HG03342 (cell line): Measurements from ENCODE around the gene SPACA7.

Source experiments
- ATAC-seq: cut with Tn5 transposase; IDR thresholded peaks from one replicate; pipeline ENCODE4 v1.9.1; 2021; ENCODE audit warnings: mild to moderate bottlenecking, moderate library complexity; ENCODE audit not compliant: unreplicated experiment

The SPACA7 gene

DNA sequence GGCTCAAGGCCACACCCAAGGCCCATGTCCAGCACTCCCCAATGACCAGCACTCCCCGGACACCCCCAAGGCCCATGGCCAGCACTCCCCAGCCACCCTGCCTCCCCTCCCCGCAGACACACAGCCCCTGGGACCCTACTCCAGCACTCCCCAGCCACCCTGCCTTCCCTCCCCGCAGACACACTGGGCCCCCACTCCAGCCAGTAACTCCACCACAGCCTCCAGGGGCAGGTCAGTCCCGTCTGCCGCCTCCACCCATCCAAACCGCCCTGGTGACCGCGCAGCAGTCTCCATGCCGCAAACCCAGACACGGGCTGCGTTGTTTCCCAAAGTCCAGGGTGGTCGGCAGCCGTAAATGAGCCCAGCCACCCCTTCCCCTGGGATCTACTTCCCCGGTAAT lies 70.7 kb downstream of the SPACA7 start:
- ATAC-seq = no peak

DNA sequence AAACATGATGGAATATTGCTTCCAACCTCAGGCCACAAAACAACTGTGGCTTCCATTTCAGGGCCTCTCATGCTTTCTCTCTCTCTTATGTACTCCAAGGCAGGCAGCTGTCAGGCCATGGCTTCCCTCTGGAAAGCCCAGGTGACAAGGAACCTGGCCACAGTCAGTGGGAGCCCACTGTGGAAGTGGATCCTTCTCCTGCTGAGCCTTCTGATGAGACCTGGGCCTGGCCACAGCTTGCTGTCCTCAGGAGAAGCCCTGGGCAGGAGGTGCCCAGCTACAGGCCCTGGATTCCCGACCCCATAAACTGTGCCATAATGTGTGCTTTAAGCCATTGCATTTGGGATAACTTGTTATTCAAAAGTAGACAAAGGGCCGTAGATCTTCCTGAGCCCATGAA lies 71.2 kb downstream of the SPACA7 start:
- no peak for ATAC-seq

DNA sequence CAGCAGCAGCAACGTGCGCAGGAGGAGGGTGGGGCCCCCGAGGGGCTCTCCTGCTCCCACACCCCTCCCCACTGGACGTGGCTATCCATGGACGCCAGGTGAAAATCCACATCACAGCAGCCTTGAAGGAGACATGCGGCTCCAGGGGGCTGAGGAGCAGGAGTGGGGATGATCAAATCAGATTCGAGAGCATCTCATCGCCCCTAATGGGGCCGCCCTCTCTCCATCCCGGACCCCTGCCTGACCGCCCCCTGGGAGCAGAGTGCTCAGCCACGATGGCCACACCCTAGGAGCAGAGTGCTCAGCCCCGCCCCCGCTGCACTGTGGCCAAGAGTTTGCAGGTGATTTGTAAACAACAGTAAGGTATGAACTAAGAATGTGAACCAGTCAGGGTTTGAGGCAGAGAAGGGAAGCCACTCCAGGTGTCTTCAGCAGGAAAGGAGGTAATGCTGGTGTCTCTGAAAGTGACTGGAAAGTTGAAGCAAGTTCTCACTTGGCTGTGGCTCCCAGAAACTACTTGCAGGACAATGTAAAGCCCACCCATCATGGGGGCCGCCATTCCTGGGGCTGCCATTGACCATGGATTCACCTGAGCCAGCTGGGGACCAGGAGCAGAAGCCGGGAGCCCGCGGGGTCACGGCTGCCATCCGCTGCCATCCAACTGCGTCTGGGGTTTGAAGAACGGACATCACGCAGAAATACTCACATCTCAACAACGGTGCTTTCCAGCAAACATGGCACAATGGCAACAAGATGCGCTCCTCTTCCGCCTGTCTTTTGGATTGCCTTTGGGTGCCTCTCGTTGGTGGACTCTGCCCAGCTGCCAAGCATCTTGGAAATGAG lies 71.8 kb downstream of the SPACA7 start:
- no peak for ATAC-seq

DNA sequence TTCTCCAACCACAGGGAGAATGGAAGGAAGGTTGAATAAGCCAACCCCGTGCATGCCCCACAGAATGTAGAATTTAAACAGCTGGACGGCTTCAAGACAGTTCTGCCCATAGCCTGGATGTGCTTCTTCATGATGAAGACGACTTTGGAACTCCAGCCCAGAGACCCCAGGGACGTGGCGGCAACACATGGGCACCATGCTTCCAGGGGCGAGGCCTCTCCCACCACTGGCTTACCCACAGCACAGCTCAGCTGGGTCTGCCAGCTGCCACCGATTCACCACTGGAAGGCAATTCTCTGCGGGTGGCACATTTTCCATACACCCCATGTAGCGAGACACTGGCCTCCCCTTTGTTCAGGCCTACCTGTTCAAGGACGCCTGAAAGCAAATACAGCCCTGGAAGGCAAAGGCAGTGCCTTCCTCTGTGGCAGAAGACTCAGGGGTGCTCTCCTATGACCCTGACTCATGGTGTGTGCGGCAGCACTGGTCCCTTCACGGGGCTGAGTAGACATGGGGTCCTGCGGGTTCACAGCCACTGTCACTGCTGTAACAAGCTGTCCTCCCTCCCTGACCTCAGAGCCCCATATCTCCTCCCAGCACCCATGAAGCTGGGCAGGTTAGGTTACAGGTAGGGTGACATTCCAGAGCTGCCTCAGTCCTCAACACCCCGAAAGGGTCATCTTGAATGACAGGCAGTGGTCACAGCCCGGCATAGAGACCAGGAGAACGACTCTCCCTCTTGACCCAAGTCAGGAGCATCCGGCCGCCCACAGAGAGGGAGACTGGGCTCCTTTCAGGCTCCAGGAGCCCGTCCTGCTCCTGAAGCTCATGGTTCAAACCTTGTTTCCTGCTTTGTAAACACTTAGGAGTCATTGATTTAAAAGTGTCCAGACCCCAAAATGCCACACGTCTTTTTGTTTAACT lies 72.7 kb downstream of the SPACA7 start:
- ATAC-seq = no peak

DNA sequence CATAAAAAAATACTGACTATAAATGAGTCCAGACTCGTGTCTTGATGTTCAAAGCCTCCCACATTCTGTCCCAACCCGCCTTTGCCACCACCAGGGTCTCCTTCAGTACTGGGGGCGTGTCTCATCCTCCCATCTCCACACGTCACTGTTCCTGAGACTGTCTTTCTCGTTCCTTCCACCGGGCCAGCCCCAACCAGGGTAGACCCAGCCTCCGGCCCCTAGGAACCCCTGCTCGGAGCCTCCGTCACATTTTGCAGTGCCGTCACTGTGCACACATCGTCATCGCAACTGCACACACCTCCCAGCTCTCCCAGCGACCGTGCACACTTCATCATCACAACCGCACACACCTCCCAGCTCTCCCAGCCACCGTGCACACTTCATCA lies 73.4 kb downstream of the SPACA7 start:
- no peak for ATAC-seq

DNA sequence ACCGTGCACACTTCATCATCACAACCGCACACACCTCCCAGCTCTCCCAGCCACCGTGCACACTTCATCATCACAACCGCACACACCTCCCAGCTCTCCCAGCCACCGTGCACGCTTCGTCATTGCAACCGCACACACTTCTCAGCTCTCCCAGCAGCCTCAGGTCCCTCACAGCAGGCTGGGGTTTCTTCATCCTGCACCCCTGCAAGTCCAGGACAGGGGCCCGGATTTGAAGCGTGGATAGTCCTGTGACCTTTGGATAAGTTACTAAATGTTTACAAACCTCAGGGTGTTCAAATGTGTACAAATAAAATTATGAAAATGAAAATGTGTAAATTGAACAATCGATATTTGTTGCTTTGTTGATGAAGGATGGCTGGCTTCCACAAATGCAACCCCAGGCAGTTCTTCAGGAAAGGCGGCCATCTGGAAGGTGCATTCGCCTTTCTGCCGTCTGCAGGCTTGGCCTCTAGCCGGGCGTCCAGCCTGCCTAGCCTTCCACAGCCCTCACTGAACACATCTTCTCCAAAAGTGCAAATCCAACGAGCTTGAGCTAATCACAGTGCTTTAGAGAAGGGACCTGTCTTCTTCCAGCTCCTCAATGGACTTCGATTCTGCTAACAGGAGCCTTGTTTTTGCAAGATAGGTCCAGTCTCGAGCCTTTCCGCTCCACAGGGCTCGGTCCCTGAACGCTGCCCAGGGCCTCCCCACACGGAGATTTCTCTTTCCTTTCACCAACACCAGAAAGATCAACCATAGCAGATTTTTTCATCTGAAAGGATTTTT lies 74.2 kb downstream of the SPACA7 start:
- no peak for ATAC-seq

DNA sequence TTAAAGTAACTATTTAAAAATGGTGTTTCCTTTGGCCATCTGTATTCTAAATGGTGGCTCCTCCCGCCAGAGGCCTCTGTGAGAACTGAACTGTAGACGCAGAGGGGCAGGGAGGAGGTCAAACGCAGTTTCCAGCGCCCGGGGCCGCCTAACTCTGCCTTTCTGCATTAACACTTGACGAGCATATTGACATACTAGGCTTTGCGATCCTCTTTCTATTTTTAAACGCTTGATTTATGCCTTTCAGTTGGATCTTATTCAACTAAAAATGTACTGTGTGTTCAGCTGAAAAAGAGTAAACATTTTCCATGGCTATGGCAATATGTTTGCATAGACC lies 74.7 kb downstream of the SPACA7 start:
- ATAC-seq = no peak

DNA sequence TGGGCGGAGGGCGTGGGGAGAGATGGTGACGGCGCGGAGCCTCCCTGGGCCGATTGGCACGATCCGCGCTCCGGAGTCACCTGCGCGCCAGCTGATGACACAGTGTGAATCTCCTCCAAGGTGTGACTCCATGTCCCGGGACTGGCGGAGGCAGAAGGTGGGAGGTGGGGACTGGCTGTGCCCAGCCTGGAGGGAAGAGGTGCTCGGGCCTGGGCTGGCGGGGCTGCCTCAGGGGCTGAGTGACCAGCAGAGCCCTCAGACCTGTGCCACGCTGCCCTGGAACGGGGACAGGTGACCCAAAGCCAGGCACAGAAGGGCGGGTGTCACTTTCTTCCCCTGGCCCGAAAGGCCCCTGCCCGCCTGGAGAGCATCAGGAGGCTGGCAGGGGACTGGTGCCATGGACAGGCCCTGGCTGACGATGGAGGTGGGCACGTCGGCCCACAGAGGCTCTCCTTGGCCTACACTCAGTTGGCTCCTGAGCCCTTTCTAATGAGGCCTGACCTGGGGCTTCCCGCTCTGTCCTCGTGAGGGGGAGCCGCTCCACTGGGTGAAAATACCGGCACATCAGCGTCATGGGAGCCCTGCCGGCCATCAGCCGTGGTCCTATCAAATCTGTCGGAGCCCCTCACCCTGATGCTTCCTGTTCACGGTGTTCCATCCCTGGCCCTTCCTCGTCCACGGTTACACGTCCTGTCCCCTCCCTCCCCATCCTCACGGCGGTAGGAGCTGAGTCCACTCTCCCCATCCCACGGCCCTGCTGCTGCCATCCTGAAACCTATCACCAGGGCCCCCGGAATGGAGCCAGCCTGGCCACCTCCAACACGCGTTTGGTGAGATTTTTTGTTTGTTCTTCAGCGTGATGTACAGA lies 75.6 kb downstream of the SPACA7 start:
- ATAC-seq = no peak

DNA sequence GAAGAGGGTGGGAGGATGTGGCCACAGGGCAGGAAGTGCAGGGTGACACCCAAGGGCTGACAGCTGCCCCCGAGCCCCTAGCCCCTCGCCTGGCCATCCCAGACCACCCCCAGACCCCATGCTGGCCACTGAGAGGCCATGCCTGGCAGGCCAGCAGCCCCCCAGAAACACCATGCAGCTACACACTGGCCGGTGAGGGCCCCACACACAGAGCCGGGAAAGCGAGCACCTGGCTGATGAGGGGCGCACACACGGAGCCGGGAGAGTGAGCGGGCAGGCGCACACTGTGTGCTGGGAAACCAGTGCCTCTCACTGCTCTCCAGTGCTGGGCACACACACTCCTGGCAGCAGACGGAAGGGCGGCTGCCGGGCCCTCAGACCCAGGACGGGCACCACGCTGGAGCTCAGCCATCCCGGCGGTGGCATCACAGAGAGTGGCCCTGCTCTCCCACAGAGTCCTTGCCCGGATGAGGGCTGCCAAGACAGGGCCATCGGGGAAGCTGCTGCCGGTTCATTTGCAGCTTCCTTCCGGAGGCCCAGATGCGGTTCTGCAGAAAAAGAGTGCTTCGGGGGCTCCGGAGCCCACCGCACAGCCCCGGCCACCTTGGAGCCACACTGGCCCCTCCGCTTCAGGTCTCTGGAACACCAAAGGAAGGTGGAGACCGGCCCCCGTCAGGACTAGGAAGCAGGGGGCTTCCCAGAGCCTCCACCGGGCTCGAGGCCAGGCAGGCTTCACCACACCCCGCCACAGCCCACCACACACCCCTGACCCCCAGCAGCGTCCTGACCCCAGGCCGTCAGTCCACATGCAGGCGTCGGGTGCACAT lies 76.4 kb downstream of the SPACA7 start:
- no peak for ATAC-seq

DNA sequence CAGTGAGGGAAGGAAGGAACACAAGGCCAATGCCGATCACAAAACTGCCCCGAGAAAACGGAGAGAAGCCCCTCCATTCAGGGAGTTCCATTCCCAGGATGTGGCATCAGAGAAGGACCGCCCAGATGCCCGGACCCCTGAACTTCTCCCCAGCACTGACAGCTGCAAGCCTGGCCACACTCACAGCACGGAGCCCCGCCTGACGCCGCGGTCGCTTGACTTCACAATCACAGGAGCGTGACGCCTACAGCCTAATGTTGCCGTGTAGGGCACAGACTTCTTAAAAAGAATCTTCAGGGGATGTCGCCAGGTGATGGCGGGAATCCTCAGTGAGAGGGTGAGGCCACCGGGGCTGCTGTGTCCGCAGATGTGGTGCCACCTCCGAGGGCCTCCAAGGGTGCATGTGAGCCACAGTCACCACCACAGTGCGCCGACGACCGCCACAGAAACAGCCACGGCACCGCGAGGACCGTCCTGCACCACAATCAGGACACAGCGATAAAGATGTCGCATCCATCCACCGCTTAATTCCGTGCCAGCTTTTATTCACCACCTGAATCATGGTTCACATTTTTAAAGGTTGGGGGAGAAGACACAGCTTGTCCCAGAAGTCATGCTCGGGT lies 77.2 kb downstream of the SPACA7 start:
- ATAC-seq = no peak

DNA sequence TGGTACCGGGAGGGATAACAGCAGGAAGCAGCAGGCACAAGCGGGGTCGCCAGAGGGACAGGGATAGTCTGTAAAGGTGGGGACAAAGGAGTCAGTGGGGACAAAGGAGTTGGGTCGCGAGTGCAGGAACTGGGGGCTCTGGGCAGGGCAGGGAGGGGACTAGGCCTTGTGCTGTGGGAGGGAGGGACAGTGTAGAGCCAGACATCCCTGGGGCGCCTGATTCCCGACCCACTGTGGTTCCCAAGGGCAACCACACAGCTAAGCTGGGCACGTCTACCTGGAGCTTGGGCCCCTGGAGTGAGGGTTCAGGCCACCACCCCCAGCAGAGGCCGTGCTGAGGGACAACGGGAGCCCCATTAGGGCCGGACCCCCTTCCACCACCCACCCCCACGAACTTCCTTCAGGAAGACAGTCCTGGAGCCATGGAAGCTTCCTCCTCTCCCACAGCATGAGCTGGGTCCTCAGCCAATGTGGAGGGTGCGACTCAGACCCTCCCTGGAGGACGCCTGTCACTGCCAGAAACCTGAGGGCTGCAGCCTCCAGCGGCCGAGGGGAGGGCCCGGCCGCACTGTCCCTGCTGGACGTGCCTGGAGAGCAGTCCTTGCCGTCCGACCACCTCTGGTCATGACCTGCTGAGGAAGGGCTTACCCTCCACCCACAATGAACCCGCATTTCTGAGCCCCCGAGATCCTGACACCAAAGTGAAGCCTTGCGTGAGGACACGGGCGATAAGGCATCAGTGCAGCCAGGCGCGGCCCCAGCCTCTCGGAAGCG lies 77.9 kb downstream of the SPACA7 start:
- ATAC-seq = no peak

DNA sequence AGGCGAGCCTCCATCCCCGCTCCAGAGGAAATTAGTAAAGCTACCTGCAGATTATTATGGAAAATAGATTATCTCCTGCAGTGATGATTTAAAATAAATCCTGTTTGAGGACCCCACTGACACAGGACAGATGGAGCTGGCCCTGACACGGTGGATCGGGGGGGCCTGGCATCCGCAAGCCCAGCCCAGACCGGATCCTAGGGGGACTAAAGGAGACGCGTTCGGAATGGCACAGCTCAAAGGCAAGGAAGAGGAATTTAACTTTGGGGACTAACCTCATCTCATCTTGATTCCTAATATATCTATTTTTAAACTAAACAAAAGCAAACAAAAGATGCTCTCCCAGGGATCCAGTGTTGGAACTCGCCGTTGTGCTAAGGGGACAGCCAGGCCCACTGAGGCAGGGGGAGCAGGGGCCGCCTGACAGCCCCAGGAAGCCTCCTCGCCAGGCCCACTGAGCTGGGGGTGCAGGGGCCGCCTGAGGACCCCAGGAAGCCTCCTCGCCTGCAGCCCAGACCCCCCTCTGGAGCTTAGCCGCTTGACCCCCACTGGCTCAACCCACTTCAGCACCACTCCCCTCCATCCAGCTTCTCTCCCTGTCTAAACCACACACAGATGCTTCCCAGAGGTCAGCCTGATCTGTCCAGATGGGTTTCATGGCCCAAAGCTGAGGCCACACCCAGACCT lies 78.6 kb downstream of the SPACA7 start:
- no peak for ATAC-seq

DNA sequence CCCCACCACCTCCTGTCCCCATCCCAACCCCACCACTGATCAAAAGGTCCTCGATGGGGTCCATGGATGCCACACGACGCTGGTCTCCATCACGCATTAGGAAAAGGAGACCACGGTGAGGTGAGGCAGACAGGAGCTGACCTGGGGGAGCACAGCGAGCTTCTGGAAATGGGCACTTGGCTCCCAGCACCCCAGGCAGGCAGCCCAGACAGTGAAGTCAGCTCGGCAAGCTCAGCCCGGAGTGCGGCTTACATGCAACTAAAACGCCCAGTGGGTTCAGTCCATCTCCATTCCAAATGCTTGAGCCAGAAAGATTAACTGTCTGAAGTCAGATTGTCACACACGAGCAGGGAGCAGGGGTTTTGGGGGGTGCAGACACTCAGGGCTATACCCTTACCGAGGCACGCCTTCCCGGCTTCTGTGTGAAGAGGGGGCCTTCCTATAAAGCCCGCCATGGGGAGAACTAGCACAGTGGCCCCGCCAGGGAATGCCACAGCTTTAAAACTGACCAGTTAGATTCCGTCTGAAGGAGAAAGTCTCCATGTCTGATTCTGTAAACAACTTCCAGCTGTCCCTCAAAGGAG lies 79.4 kb downstream of the SPACA7 start:
- ATAC-seq = no peak

DNA sequence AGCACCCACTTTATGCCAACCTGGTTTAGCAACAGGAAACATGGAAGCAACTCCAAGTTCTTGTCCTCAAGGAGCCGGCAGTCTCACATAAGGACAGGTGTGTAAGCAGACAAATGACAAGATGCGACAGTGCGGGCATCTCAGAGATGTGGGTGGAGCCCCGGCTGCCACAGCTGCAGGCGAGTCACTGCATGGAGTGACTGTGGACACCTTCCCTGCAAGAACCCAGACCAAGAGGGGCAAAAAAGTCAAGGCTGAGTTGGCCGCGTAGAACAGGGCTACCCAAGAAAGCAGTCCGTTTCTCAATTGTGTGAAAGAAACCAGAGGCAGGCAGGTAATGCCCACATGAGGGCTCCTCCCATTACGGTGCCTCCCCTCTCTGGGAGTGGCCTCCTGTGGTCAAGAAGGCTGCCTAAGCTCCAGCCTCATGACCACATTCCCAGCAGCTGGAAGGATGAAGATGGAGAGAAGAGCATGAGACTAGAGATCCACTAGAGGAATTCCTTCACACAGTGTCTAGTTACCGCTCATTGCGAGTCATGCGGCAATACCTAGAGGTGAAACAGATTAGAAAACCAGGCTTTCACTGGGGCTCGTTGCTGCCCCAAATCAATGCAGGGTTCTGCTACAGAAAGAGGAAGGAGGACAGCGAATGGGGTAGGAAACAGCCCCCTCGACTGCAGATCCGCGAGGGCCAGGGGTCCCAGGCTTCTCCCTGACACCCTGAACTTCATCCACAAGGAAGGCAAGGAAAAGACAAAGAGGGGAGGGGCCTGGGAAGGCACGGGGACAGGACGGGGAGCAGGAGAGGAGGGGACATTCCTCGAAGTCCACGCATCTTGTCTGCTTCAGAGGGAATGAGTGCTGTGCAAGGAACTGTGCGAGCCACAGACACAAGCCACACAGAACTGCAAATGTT lies 80.2 kb downstream of the SPACA7 start:
- ATAC-seq = no peak

DNA sequence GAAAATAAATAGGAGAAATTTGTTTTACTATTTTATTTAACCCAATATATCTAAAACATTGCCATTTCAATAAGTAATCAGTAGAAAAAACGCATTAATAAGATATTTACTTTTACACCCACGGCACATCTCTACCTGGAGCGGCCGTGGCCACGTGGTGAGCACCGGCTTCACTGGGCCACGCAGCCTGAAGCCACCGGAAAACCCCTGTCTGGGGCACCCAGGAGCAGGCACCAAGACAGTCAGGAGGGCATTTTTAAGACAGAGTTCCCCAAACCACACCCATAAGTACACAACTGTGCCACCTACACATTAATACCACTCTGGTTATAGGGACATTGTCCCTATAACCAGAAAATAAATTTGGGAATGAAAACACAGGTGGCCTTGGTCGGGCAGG lies 80.9 kb downstream of the SPACA7 start:
- no peak for ATAC-seq

DNA sequence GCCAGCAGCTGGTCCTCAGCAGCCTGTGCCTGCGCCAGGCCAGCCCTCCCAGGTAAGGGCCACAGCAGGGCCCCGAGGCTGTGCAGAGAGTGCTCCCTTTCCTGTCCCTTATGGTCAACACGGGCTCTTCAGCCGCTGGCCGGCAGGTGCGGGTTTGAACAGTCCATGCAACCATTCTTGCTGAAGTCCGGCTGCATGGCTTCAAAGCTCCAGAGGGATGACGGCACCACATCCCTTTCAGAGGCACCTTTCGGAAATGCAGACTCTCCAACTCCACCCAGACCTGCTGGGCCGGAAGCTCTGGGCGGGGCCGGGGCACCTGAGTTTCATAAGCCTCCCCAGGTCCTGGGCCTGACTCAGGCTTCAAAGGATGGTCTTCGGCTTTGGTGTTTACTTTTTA lies 81.3 kb downstream of the SPACA7 start:
- no peak for ATAC-seq
